SK-N-SH (cell line): ENCODE data around the gene PLA2G3.

ENCODE experiments used
- EZH2phosphoT487 ChIP-seq: fragments of 200-600 bp; sonication (generic); IDR thresholded peaks from 2 replicates; pipeline ENCODE4 v1.6.1; 2017; ENCODE audit warnings: low read depth, mixed run types, mild to moderate bottlenecking, antibody characterized with exemption, moderate library complexity, borderline replicate concordance
- FOXM1 ChIP-seq: IDR thresholded peaks from 2 replicates; pipeline ENCODE4 v1.4.0; 2012; ENCODE audit warnings: low read depth, mild to moderate bottlenecking
- GATA2 ChIP-seq: sonication (generic); formaldehyde crosslinking; IDR thresholded peaks from 2 replicates; pipeline ENCODE4 v1.5.0; 2020; ENCODE audit warnings: mild to moderate bottlenecking, missing genetic modification reagents
- NFIC ChIP-seq: IDR thresholded peaks from 2 replicates; pipeline ENCODE4 v1.4.0; 2012; ENCODE audit warnings: borderline replicate concordance
- TAF1 ChIP-seq: IDR thresholded peaks from 2 replicates; pipeline ENCODE4 v1.6.1; 2012; ENCODE audit warnings: low read depth, mild to moderate bottlenecking, low read length, moderate library complexity, borderline replicate concordance
- TEAD4 ChIP-seq: IDR thresholded peaks from 2 replicates; pipeline ENCODE4 v1.4.0; 2012; ENCODE audit warnings: mild to moderate bottlenecking, borderline replicate concordance; ENCODE audit not compliant: insufficient read depth
- YY1 ChIP-seq: IDR thresholded peaks from 2 replicates; pipeline ENCODE4 v1.4.0; 2012; ENCODE audit warnings: low read depth, mild to moderate bottlenecking
- TF ChIP-seq, protein P1 (sequence below): fragments of 200-600 bp; sonication (generic); IDR thresholded peaks from 2 replicates; pipeline ENCODE4 v1.6.1; 2017; ENCODE audit warnings: antibody characterized with exemption, mild to moderate bottlenecking, moderate library complexity
- TF ChIP-seq, protein P2 (sequence below): IDR thresholded peaks from 2 replicates; pipeline ENCODE4 v1.4.0; 2012; ENCODE audit warnings: low read depth, borderline replicate concordance

DNA sequence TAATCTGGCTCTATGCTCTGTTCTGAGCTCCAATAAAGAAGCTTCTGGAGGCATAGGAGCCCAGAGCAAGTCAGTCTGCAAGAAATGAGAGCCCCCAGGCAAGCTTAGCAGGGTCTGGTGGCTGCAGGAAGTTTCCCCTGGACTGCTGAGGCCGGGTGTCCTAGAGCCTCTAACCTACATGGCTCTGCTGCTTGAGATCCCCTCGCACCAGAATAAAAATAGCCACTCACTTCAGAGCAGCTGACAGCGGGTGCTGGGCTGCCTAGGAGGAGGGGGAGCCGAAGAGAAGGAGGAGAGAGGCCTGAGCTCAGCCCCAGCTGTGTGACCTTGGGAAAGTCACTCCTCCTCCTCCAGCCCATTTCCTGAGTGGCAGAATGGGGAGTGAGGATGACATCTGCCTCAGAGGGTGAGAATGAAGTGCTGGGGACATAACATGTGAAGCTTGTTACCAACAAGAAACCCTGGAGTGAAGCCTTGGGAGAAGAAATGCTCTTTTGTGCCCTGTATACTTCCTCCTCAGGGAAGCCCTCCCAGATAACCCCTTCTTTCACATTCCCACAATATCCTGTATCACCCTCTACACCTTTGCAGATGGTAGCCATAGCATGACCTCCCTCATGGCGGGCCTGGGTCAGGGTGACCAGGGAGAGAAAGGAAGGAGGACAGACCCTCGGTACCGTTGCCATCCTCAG is 21.1 kb downstream of the PLA2G3 start:
- TF ChIP-seq, protein P1, sequence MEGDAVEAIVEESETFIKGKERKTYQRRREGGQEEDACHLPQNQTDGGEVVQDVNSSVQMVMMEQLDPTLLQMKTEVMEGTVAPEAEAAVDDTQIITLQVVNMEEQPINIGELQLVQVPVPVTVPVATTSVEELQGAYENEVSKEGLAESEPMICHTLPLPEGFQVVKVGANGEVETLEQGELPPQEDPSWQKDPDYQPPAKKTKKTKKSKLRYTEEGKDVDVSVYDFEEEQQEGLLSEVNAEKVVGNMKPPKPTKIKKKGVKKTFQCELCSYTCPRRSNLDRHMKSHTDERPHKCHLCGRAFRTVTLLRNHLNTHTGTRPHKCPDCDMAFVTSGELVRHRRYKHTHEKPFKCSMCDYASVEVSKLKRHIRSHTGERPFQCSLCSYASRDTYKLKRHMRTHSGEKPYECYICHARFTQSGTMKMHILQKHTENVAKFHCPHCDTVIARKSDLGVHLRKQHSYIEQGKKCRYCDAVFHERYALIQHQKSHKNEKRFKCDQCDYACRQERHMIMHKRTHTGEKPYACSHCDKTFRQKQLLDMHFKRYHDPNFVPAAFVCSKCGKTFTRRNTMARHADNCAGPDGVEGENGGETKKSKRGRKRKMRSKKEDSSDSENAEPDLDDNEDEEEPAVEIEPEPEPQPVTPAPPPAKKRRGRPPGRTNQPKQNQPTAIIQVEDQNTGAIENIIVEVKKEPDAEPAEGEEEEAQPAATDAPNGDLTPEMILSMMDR: no peak
- TF ChIP-seq, protein P2, sequence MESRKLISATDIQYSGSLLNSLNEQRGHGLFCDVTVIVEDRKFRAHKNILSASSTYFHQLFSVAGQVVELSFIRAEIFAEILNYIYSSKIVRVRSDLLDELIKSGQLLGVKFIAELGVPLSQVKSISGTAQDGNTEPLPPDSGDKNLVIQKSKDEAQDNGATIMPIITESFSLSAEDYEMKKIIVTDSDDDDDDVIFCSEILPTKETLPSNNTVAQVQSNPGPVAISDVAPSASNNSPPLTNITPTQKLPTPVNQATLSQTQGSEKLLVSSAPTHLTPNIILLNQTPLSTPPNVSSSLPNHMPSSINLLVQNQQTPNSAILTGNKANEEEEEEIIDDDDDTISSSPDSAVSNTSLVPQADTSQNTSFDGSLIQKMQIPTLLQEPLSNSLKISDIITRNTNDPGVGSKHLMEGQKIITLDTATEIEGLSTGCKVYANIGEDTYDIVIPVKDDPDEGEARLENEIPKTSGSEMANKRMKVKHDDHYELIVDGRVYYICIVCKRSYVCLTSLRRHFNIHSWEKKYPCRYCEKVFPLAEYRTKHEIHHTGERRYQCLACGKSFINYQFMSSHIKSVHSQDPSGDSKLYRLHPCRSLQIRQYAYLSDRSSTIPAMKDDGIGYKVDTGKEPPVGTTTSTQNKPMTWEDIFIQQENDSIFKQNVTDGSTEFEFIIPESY: no peak
- TF ChIP-seq TEAD4 (no peak), EZH2phosphoT487 (no peak), YY1 (no peak), TAF1 (no peak), GATA2 (CRISPR knock-in tag) (no peak), FOXM1 (no peak), NFIC (no peak)
